ENCODE results near the gene TTLL9. TPM values are rescaled to one million over a fixed set of nuclear protein-coding genes. Genes with fewer than 3 reads are reported as not detected.
"Not testable (repeated sequence)": the region's sequence is repeated elsewhere in the genome, so short reads cannot be mapped to it uniquely, and the experiment has no call there.

The TTLL9 gene
- polyA plus RNA-seq, 1 donor (not counting 4 experiments of a cell fraction or from before 2014, with no cell fraction given), result not detected

- H3K9ac ChIP-seq (ENCODE audit: control insufficient read depth, extremely low read depth, insufficient read depth, low read length), result no peak overlapping the region
- no peak for FAIRE-seq
Measured at GRCh38 chr20:31927627-31928159, 57.3 kb downstream of the TTLL9 start.

DNA sequence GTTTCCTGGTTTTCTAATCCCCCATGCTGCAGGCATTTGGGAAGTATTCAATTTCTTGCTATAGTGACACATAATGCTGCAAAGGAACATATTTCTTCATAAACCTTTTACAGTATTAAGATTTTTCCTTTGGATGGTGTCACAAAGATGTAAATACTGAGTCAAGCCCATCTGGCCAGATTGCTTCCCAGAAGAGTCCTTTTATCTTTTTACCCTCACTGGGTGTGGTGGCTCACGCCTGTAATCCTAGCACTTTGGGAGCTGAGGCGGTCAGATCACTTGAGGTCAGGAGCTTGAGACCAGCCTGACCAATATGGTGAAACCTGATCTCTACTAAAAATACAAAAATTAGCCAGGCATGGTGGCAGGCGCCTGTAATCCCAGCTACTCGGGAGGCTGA lies 59.2 kb downstream of the TTLL9 start:
- H3K9ac ChIP-seq (ENCODE audit: control insufficient read depth, extremely low read depth, insufficient read depth, low read length); H3K27ac ChIP-seq (ENCODE audit: control insufficient read depth, insufficient read depth, low read length); dilution Hi-C loops (cut with MboI; ENCODE audit: extremely low pct_ligation_motif_present, low sequenced_read_pairs); DNase-seq (ENCODE audit: low read depth, low spot score); H3K4me1 ChIP-seq (ENCODE audit: control insufficient read depth, extremely low read depth, insufficient read depth, low read length); H3K79me2 ChIP-seq (ENCODE audit: control insufficient read depth, insufficient read depth, low read length); H4K20me1 ChIP-seq (ENCODE audit: control insufficient read depth, extremely low read depth, insufficient read depth, low read length); H3K9me3 ChIP-seq (ENCODE audit: control insufficient read depth, low read depth, low read length); H3K4me3 ChIP-seq (ENCODE audit: control insufficient read depth in 2 of 3, extremely low read depth in 1 of 3, insufficient read depth in 2 of 3, low read depth in 1 of 3, low read length in 3 of 3); H3K9me1 ChIP-seq (ENCODE audit: control insufficient read depth, extremely low read depth, insufficient read depth, low read length); H3K4me2 ChIP-seq (ENCODE audit: control insufficient read depth, extremely low read depth, insufficient read depth, low read depth, low read length); H3K36me3 ChIP-seq (ENCODE audit: control insufficient read depth in 2 of 2, extremely low read depth in 1 of 2, insufficient read depth in 2 of 2, low read length in 2 of 2); H2AFZ ChIP-seq (ENCODE audit: control insufficient read depth, low read length); H3K27me3 ChIP-seq (ENCODE audit: control insufficient read depth, extremely low read depth, insufficient read depth, low read length); FAIRE-seq: not testable (repeated sequence)

More at GRCh38 chr20:31927627-31928159, 57.3 kb downstream of the TTLL9 start:
- DNase-seq (ENCODE audit: low read depth, low spot score), result no peak
- Histone ChIP-seq H3K4me2 (ENCODE audit: control insufficient read depth, extremely low read depth, insufficient read depth, low read depth, low read length) (no peak overlapping the region), H4K20me1 (ENCODE audit: control insufficient read depth, extremely low read depth, insufficient read depth, low read length) (no peaks in the 10 kb centered on the region), H3K27ac (ENCODE audit: control insufficient read depth, insufficient read depth, low read length) (no peak overlapping the region), H3K9me3 (ENCODE audit: control insufficient read depth, low read depth, low read length) (no peaks in the 10 kb centered on the region), H3K36me3 (ENCODE audit: control insufficient read depth in 2 of 2, extremely low read depth in 1 of 2, insufficient read depth in 2 of 2, low read length in 2 of 2) (no peaks in the 10 kb centered on the region), H3K79me2 (ENCODE audit: control insufficient read depth, insufficient read depth, low read length) (no peaks in the 10 kb centered on the region), H3K9me1 (ENCODE audit: control insufficient read depth, extremely low read depth, insufficient read depth, low read length) (no peaks in the 10 kb centered on the region), H3K27me3 (ENCODE audit: control insufficient read depth, extremely low read depth, insufficient read depth, low read length) (no peaks in the 10 kb centered on the region), H3K4me1 (ENCODE audit: control insufficient read depth, extremely low read depth, insufficient read depth, low read length) (no peaks in the 10 kb centered on the region), H2AFZ (ENCODE audit: control insufficient read depth, low read length) (no peak overlapping the region), H3K4me3 (ENCODE audit: control insufficient read depth in 2 of 3, extremely low read depth in 1 of 3, insufficient read depth in 2 of 3, low read depth in 1 of 3, low read length in 3 of 3) (no peak overlapping the region)
- dilution Hi-C loops (cut with MboI; ENCODE audit: extremely low pct_ligation_motif_present, low sequenced_read_pairs), result no loop called here
- TF ChIP-seq, protein P1, sequence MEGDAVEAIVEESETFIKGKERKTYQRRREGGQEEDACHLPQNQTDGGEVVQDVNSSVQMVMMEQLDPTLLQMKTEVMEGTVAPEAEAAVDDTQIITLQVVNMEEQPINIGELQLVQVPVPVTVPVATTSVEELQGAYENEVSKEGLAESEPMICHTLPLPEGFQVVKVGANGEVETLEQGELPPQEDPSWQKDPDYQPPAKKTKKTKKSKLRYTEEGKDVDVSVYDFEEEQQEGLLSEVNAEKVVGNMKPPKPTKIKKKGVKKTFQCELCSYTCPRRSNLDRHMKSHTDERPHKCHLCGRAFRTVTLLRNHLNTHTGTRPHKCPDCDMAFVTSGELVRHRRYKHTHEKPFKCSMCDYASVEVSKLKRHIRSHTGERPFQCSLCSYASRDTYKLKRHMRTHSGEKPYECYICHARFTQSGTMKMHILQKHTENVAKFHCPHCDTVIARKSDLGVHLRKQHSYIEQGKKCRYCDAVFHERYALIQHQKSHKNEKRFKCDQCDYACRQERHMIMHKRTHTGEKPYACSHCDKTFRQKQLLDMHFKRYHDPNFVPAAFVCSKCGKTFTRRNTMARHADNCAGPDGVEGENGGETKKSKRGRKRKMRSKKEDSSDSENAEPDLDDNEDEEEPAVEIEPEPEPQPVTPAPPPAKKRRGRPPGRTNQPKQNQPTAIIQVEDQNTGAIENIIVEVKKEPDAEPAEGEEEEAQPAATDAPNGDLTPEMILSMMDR (optimal IDR thresholded peaks at IDR 0.05 in 1 of 3, IDR thresholded peaks at IDR 0.05 in 1 of 3, conservative IDR thresholded peaks at IDR 0.05 in 1 of 3; ENCODE audit: extremely low read depth in 1 of 3, insufficient read depth in 2 of 3, low read length in 3 of 3), result no peak
- TF ChIP-seq EZH2 (IDR thresholded peaks at IDR 0.05; ENCODE audit: low read length), result no peak

DNA sequence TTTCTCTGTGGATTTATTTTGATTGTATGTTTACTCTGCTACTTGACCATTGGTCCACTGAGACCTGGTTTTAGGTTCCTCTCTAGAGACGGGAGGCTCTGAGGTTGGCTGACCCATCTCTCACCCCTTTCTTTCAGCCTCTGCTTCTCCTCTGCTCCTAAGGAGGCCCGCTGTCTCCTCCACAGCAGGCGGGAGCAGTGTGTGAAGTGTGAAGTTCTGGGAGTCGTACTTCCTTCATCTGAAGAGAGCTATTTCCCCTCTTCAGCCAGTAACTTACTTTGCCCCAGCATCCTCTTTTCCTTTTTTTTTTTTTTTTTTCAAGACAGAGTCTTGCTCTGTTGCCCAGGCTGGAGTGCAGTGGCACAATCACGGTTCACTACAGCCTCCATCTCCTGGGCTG lies 60.3 kb downstream of the TTLL9 start:
- dilution Hi-C loops (cut with MboI; ENCODE audit: extremely low pct_ligation_motif_present, low sequenced_read_pairs), result no loop called here
- H3K27ac ChIP-seq (ENCODE audit: control insufficient read depth, insufficient read depth, low read length), result no peak overlapping the region

More for the DNA sequence above, 60.3 kb downstream of the TTLL9 start:
- Histone ChIP-seq H3K79me2 (ENCODE audit: control insufficient read depth, insufficient read depth, low read length) (no peaks in the 10 kb centered on the region), H3K27me3 (ENCODE audit: control insufficient read depth, extremely low read depth, insufficient read depth, low read length) (no peaks in the 10 kb centered on the region), H3K9me1 (ENCODE audit: control insufficient read depth, extremely low read depth, insufficient read depth, low read length) (no peaks in the 10 kb centered on the region), H3K9ac (ENCODE audit: control insufficient read depth, extremely low read depth, insufficient read depth, low read length) (no peak overlapping the region), H4K20me1 (ENCODE audit: control insufficient read depth, extremely low read depth, insufficient read depth, low read length) (no peaks in the 10 kb centered on the region), H3K4me1 (ENCODE audit: control insufficient read depth, extremely low read depth, insufficient read depth, low read length) (peaks cover 2% of the 10 kb centered on the region), H3K4me2 (ENCODE audit: control insufficient read depth, extremely low read depth, insufficient read depth, low read depth, low read length) (no peak overlapping the region), H2AFZ (ENCODE audit: control insufficient read depth, low read length) (no peak overlapping the region), H3K36me3 (ENCODE audit: control insufficient read depth in 2 of 2, extremely low read depth in 1 of 2, insufficient read depth in 2 of 2, low read length in 2 of 2) (no peaks in the 10 kb centered on the region), H3K9me3 (ENCODE audit: control insufficient read depth, low read depth, low read length) (no peaks in the 10 kb centered on the region), H3K4me3 (ENCODE audit: control insufficient read depth in 2 of 3, extremely low read depth in 1 of 3, insufficient read depth in 2 of 3, low read depth in 1 of 3, low read length in 3 of 3) (no peak overlapping the region)
- no peak for FAIRE-seq
- DNase-seq (ENCODE audit: low read depth, low spot score), result no peak
- TF ChIP-seq EZH2 (IDR thresholded peaks at IDR 0.05; ENCODE audit: low read length), result no peak
- TF ChIP-seq, protein P1 (optimal IDR thresholded peaks at IDR 0.05 in 1 of 3, IDR thresholded peaks at IDR 0.05 in 1 of 3, conservative IDR thresholded peaks at IDR 0.05 in 1 of 3; ENCODE audit: extremely low read depth in 1 of 3, insufficient read depth in 2 of 3, low read length in 3 of 3), result no peak
